OCI-LY3 (cell line): ENCODE data around the gene TMEM184C.

ENCODE experiments used
- H2AFZ ChIP-seq: fragments of 200-600, 300-600 bp; shearing (Covaris generic); 2 replicates; pipeline ENCODE4 v1.6.0; 2014; ENCODE audit warnings: antibody characterized with exemption, low read depth, low read length
- H3K27ac ChIP-seq: fragments of 200-600, 300-600 bp; sonication (generic); 2 replicates; pipeline ENCODE4 v1.5.1; 2014; ENCODE audit warnings: mild to moderate bottlenecking, low read length, moderate library complexity, mixed read lengths
- H3K27me3 ChIP-seq: fragments of 200-600, 300-600 bp; sonication (generic); 2 replicates; pipeline ENCODE4 v1.6.1; 2014; ENCODE audit warnings: low read depth, low read length, mixed read lengths
- H3K36me3 ChIP-seq: fragments of 200-600, 300-600 bp; sonication (generic); replicated peaks from 2 replicates; pipeline ENCODE3; 2014; ENCODE audit warnings: low read depth, low read length, mixed read lengths
- H3K4me1 ChIP-seq: fragments of 300-600, 200-600 bp; sonication (generic); 2 replicates; pipeline ENCODE4 v1.6.1; 2014; ENCODE audit warnings: low read length, mixed read lengths
- H3K4me2 ChIP-seq: fragments of 200-600, 300-600 bp; sonication (generic); 2 replicates; pipeline ENCODE4 v1.6.1; 2014; ENCODE audit warnings: low read length, mixed read lengths
- H3K4me3 ChIP-seq: fragments of 300-600, 200-600 bp; sonication (generic); 2 replicates; pipeline ENCODE4 v1.5.1; 2014; ENCODE audit warnings: antibody characterized with exemption, mild to moderate bottlenecking, low read length, moderate library complexity
- H3K79me2 ChIP-seq: fragments of 300-600, 200-600 bp; shearing (Covaris generic); 2 replicates; pipeline ENCODE4 v1.6.1; 2014; ENCODE audit warnings: mild to moderate bottlenecking, low read length, mixed read lengths
- H3K9ac ChIP-seq: fragments of 300-600, 200-600 bp; shearing (Covaris generic); 2 replicates; pipeline ENCODE4 v1.6.0; 2014; ENCODE audit warnings: mild to moderate bottlenecking, low read length, moderate library complexity
- H3K9me3 ChIP-seq: fragments of 200-600, 300-600 bp; shearing (Covaris generic); 2 replicates; pipeline ENCODE4 v1.6.1; 2014; ENCODE audit warnings: low read length, mixed read lengths; ENCODE audit not compliant: insufficient read depth
- H4K20me1 ChIP-seq: fragments of 200-600, 300-600 bp; sonication (generic); 2 replicates; pipeline ENCODE4 v1.6.1; 2016; ENCODE audit warnings: low read length, mixed read lengths; ENCODE audit not compliant: insufficient read depth
- CTCF ChIP-seq: fragments of 200-600, 300-600 bp; sonication (generic); IDR thresholded peaks from 2 replicates; pipeline ENCODE4 v1.5.1; 2014; ENCODE audit warnings: antibody characterized with exemption, low read length, low read depth
- EZH2phosphoT487 ChIP-seq: fragments of 200-600 bp; shearing (Covaris generic); IDR thresholded peaks from 2 replicates; pipeline ENCODE4 v1.6.1; 2018; ENCODE audit warnings: antibody characterized with exemption, mixed run types, low read depth

TMEM184C gene

GRCh38 chr4:147638365-147638764, 21.2 kb downstream of the TMEM184C start:
- H3K9me3 ChIP-seq, result no peaks in the 10 kb centered on the region
- TF ChIP-seq CTCF (no peak), EZH2phosphoT487 (no peak)
- H2AFZ ChIP-seq, result no peak overlapping the region
- no peaks in the 10 kb centered on the region for H3K79me2 ChIP-seq
- no peak overlapping the region for H3K4me2 ChIP-seq
- H3K9ac ChIP-seq, result no peak overlapping the region
- no peaks in the 10 kb centered on the region for H4K20me1 ChIP-seq
- H3K27ac ChIP-seq, result no peak overlapping the region
- peaks cover 6% of the 10 kb centered on the region; the same call in 1 of the 2 replicates for H3K4me1 ChIP-seq
- peaks cover 52% of the 10 kb centered on the region for H3K36me3 ChIP-seq
- H3K27me3 ChIP-seq, result no peaks in the 10 kb centered on the region
- no peak overlapping the region for H3K4me3 ChIP-seq

GRCh38 chr4:147638942-147639341, 21.7 kb downstream of the TMEM184C start:
- Histone ChIP-seq H2AFZ (no peak overlapping the region), H3K4me1 (peaks cover 6% of the 10 kb centered on the region; the same call in 1 of the 2 replicates), H3K4me3 (no peak overlapping the region), H3K4me2 (peak overlapping the region; percentile 3; the same call in 1 of the 2 replicates), H3K27ac (no peak overlapping the region), H3K9me3 (no peaks in the 10 kb centered on the region), H4K20me1 (no peaks in the 10 kb centered on the region), H3K79me2 (0 out of 2 replicates have a peak, but pooled peaks cover 5% of the 10 kb centered on the region), H3K27me3 (no peaks in the 10 kb centered on the region), H3K36me3 (peaks cover 50% of the 10 kb centered on the region), H3K9ac (no peak overlapping the region)
- no peak for TF ChIP-seq EZH2phosphoT487
- TF ChIP-seq CTCF, result no peak

- Histone ChIP-seq H3K4me3 (no peak overlapping the region), H3K4me2 (peak overlapping the region; percentile 3; the same call in 1 of the 2 replicates), H2AFZ (no peak overlapping the region), H4K20me1 (no peaks in the 10 kb centered on the region), H3K9ac (no peak overlapping the region), H3K4me1 (peaks cover 6% of the 10 kb centered on the region; the same call in 1 of the 2 replicates), H3K36me3 (peaks cover 46% of the 10 kb centered on the region), H3K27me3 (no peaks in the 10 kb centered on the region), H3K9me3 (no peaks in the 10 kb centered on the region), H3K27ac (no peak overlapping the region), H3K79me2 (0 out of 2 replicates have a peak, but pooled peaks cover 5% of the 10 kb centered on the region)
- TF ChIP-seq EZH2phosphoT487 (no peak), CTCF (no peak)
Measured at GRCh38 chr4:147639388-147639787, 22.2 kb downstream of the TMEM184C start.

GRCh38 chr4:147640331-147640730, 23.1 kb downstream of the TMEM184C start:
- Histone ChIP-seq H3K36me3 (peaks cover 40% of the 10 kb centered on the region), H3K9me3 (no peaks in the 10 kb centered on the region), H3K27me3 (no peaks in the 10 kb centered on the region), H3K4me3 (no peak overlapping the region), H3K79me2 (0 out of 2 replicates have a peak, but pooled peaks cover 5% of the 10 kb centered on the region), H3K9ac (no peak overlapping the region), H3K4me2 (no peak overlapping the region), H4K20me1 (no peaks in the 10 kb centered on the region), H2AFZ (no peak overlapping the region), H3K27ac (no peak overlapping the region), H3K4me1 (peaks cover 6% of the 10 kb centered on the region; the same call in 1 of the 2 replicates)
- TF ChIP-seq EZH2phosphoT487, result no peak
- TF ChIP-seq CTCF, result no peak
